Measurements from ENCODE around the gene FAM171A2. TPM values are rescaled to one million over a fixed set of nuclear protein-coding genes. Genes with fewer than 3 reads are reported as not detected.

FAM171A2 gene
- total RNA-seq, 4 donors from 2014 or later: 0.42 to 2.0 (median 1.2) TPM

DNA sequence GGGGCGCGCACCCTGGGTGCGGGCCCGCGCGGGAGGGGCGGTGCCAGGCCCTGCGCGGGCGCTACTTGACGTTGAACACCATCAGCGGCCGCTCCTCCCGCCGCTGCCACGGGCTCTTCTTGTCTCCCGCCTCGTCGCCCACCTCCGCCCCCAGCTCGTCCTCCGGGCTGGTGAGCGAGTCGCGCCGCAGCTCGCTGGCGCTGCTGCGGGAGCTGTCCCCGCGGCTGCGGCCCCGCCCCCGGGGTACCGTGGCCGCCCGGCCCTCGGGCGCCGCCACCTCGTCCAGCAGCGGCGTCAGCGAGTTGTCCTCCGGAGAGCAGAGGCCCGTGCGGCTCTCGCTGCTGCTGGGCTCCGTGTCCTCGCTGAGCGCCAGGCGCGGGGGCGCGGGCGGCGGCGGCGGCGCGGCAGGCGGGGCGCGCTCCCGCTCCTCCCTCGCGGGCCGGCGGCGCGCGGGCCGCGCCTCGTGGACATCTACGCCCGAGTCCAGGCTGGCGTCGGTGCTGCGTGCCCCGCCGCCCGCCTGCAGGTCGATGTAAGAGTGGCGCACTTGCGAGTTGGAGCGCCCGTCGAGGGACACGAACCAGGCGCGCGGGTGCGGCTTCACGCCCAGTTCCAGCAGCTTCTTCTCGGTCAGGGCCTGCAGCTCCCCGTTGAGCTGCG lies 9.9 kb downstream of the FAM171A2 start:
- H3K27ac ChIP-seq (replicated peaks in 1 of 4): peak overlapping the region; percentile 10 to 57 (median 49)
- H3K4me1 ChIP-seq: peaks cover 0 to 10% (median 7%) of the 10 kb centered on the region in 4 donors
- DNase-seq (ENCODE audit: extremely low spot score): no peak
- H3K4me3 ChIP-seq: peak overlapping the region; percentile 42 to 61 (median 50)
- intact Hi-C loops (cut with DNase I): no loop called here
- WGBS: 57% methylated on average over 15 of the region's 98 CpGs
- TF ChIP-seq EP300 (IDR thresholded peaks at IDR 0.05) (no peak), POLR2AphosphoS5 (IDR thresholded peaks at IDR 0.05) (no peak), POLR2A (IDR thresholded peaks at IDR 0.05; ENCODE audit: low read depth) (no peak)
- TF ChIP-seq, protein P1, sequence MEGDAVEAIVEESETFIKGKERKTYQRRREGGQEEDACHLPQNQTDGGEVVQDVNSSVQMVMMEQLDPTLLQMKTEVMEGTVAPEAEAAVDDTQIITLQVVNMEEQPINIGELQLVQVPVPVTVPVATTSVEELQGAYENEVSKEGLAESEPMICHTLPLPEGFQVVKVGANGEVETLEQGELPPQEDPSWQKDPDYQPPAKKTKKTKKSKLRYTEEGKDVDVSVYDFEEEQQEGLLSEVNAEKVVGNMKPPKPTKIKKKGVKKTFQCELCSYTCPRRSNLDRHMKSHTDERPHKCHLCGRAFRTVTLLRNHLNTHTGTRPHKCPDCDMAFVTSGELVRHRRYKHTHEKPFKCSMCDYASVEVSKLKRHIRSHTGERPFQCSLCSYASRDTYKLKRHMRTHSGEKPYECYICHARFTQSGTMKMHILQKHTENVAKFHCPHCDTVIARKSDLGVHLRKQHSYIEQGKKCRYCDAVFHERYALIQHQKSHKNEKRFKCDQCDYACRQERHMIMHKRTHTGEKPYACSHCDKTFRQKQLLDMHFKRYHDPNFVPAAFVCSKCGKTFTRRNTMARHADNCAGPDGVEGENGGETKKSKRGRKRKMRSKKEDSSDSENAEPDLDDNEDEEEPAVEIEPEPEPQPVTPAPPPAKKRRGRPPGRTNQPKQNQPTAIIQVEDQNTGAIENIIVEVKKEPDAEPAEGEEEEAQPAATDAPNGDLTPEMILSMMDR (IDR thresholded peaks at IDR 0.05): no peak
- H3K9me3 ChIP-seq: no peaks in the 10 kb centered on the region
- H3K36me3 ChIP-seq: peaks cover 22 to 46% (median 45%) of the 10 kb centered on the region in 4 donors
- no peaks in the 10 kb centered on the region for H3K27me3 ChIP-seq

DNA sequence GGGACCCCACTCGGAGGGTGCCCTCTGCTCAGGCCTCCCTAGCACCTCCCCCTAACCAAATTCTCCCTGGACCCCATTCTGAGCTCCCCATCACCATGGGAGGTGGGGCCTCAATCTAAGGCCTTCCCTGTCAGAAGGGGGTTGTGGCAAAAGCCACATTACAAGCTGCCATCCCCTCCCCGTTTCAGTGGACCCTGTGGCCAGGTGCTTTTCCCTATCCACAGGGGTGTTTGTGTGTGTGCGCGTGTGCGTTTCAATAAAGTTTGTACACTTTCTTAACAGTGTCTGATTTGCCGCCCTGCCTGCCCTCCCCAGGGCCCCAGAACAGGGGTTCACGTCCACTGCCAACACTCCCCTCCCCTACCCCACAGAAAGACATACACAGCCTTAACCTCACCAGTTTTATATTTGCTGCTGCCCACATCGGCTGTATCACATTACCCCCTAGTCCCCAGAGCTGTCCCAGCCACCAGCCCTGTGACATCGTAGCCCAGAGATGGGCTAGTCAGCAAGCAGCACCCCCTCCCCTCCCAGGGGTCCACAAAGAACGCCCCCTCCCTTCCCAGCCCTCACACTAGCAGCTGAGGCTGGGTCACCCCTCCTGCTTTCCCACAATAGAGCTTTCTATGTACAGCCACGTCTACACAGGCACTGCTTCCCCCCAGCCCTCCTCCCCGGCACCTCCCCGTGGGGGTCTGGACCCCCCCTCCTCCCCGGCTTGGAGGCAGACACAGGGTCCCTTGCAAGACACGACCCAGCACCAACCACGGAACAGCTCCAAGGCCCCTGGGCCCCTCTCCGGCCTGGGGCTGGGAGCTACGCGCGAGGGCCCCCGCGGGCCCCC lies 10.6 kb downstream of the FAM171A2 start:
- Histone ChIP-seq H3K4me3 (peak overlapping the region; percentile 42 to 61 (median 50)), H3K9me3 (no peaks in the 10 kb centered on the region), H3K4me1 (peaks cover 0 to 10% (median 8%) of the 10 kb centered on the region in 4 donors), H3K36me3 (peaks cover 22 to 53% (median 47%) of the 10 kb centered on the region in 4 donors), H3K27me3 (no peaks in the 10 kb centered on the region), H3K27ac (replicated peaks in 1 of 4) (peak overlapping the region; percentile 10 to 57 (median 49))
- no peak for TF ChIP-seq EP300 (IDR thresholded peaks at IDR 0.05)
- TF ChIP-seq, protein P1 (IDR thresholded peaks at IDR 0.05): no peak
- TF ChIP-seq POLR2A (IDR thresholded peaks at IDR 0.05; ENCODE audit: low read depth): no peak
- TF ChIP-seq POLR2AphosphoS5 (IDR thresholded peaks at IDR 0.05): no peak
- WGBS: 79% methylated on average over 9 of the region's 22 CpGs
- no peak for DNase-seq (ENCODE audit: extremely low spot score)
- intact Hi-C loops (cut with DNase I): no loop called here

DNA sequence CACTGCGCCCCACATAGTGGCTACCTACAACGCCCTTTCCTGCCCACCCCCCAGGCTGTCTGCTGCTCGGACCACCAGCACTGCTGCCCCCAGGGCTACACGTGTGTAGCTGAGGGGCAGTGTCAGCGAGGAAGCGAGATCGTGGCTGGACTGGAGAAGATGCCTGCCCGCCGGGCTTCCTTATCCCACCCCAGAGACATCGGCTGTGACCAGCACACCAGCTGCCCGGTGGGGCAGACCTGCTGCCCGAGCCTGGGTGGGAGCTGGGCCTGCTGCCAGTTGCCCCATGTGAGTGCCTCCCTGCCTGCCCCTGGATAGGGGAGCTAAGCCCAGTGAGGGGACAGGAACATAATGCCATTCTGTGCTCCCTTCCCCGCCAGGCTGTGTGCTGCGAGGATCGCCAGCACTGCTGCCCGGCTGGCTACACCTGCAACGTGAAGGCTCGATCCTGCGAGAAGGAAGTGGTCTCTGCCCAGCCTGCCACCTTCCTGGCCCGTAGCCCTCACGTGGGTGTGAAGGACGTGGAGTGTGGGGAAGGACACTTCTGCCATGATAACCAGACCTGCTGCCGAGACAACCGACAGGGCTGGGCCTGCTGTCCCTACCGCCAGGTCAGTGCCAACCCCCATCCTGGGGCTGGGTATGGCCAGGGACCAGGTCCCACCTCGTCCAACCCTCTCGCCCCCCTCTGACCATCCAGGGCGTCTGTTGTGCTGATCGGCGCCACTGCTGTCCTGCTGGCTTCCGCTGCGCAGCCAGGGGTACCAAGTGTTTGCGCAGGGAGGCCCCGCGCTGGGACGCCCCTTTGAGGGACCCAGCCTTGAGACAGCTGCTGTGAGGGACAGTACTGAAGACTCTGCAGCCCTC lies 11.5 kb downstream of the FAM171A2 start:
- DNase-seq (ENCODE audit: extremely low spot score): no peak
- no peak for TF ChIP-seq POLR2AphosphoS5 (IDR thresholded peaks at IDR 0.05)
- TF ChIP-seq, protein P1 (IDR thresholded peaks at IDR 0.05): no peak
- TF ChIP-seq EP300 (IDR thresholded peaks at IDR 0.05): no peak
- no peak for TF ChIP-seq POLR2A (IDR thresholded peaks at IDR 0.05; ENCODE audit: low read depth)
- 83% methylated on average over 15 of the region's 36 CpGs for WGBS
- Histone ChIP-seq H3K4me3 (no peak overlapping the region), H3K9me3 (no peaks in the 10 kb centered on the region), H3K36me3 (peaks cover 22 to 53% (median 47%) of the 10 kb centered on the region in 4 donors), H3K27ac (replicated peaks in 1 of 4) (no peak overlapping the region), H3K27me3 (no peaks in the 10 kb centered on the region), H3K4me1 (peaks cover 0 to 16% (median 9%) of the 10 kb centered on the region in 4 donors)
- intact Hi-C loops (cut with DNase I): no loop called here

DNA sequence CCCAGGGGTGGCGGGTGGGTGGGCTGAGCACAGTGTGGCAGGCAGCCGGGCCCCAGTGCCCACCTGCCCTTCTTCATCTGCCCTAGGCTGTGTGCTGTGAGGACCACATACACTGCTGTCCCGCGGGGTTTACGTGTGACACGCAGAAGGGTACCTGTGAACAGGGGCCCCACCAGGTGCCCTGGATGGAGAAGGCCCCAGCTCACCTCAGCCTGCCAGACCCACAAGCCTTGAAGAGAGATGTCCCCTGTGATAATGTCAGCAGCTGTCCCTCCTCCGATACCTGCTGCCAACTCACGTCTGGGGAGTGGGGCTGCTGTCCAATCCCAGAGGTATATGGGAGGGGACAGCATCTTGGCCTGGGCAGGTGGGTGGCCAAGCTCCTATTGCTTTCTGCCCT lies 12.2 kb downstream of the FAM171A2 start:
- H3K27ac ChIP-seq (replicated peaks in 1 of 4): no peak overlapping the region
- peaks cover under 1 to 19% (median 13%) of the 10 kb centered on the region in 4 donors for H3K4me1 ChIP-seq
- TF ChIP-seq EP300 (IDR thresholded peaks at IDR 0.05): no peak
- no peak for TF ChIP-seq POLR2A (IDR thresholded peaks at IDR 0.05; ENCODE audit: low read depth)
- TF ChIP-seq, protein P1 (IDR thresholded peaks at IDR 0.05): no peak
- no peak for TF ChIP-seq POLR2AphosphoS5 (IDR thresholded peaks at IDR 0.05)
- no peak for DNase-seq (ENCODE audit: extremely low spot score)
- no peaks in the 10 kb centered on the region for H3K9me3 ChIP-seq
- intact Hi-C loops (cut with DNase I): no loop called here
- H3K36me3 ChIP-seq: peaks cover 22 to 53% (median 47%) of the 10 kb centered on the region in 4 donors
- WGBS: 87% methylated on average over 6 of the region's 8 CpGs
- H3K27me3 ChIP-seq: no peaks in the 10 kb centered on the region
- no peak overlapping the region for H3K4me3 ChIP-seq

Data from esophagus muscularis mucosa (tissue), 4 donors.